HCT116 (cell line): Measurements from ENCODE around the gene XRCC2. TPM values are rescaled to one million over a fixed set of nuclear protein-coding genes. Genes with fewer than 3 reads are reported as not detected.
"Not testable (repeated sequence)": the region's sequence is repeated elsewhere in the genome, so short reads cannot be mapped to it uniquely, and the experiment has no call there.

Experiments
- ATAC-seq: fragments of 200-7000 bp; cut with Tn5 transposase; 2 replicates; pipeline ENCODE4 v1.9.1; 2020; ENCODE audit warnings: mild to moderate bottlenecking, moderate library complexity
- BruUV-seq: library from RNA; stranded (reverse); fragments of 400-500 nt; replicated peaks from 2 replicates; lab custom pipeline; 2021; lab: Mats Ljungman, UMichigan
- CTCF ChIA-PET: fragments of 300-600 bp; sonication (Branson Sonifier 250); formaldehyde crosslinking; loops from one replicate; lab custom pipeline; 2021; ENCODE audit warnings: antibody characterized with exemption; lab: Charles Lee
- POLR2A ChIA-PET: fragments of 300-600, 350-600 bp; sonication (Branson Sonifier 250); formaldehyde crosslinking; loops from one replicate; lab custom pipeline; 2021; ENCODE audit warnings: antibody characterized with exemption; lab: Charles Lee
- RAD21 ChIA-PET, 2 experiments: fragments of 300-600 bp; sonication (Branson Sonifier 250); formaldehyde crosslinking; loops; one replicate each; lab custom pipeline; 2023; ENCODE audit warnings: low total read pairs in 2 of 2; ENCODE audit not compliant: uncharacterized antibody in 2 of 2, unreplicated experiment in 2 of 2, low non-redundant PET in 1 of 2; lab: Charles Lee
- DNase-seq: peaks from one replicate; pipeline ENCODE4 v3.0.0-alpha.2; 2010; ENCODE audit warnings: low read depth, low spot score
- H2AFZ ChIP-seq: fragments of 200-600 bp; shearing (Covaris generic), sonication (generic); 2 replicates; pipeline ENCODE4 v1.6.1; 2017; ENCODE audit warnings: low read depth, mixed run types, mixed read lengths, antibody characterized with exemption, low read length; ENCODE audit not compliant: poor library complexity, severe bottlenecking
- H3K27ac ChIP-seq: 2 replicates; pipeline ENCODE4 v1.5.1; 2012; ENCODE audit warnings: low read depth, low read length
- H3K27me3 ChIP-seq: fragments of 200-600 bp; sonication (generic); 2 replicates; pipeline ENCODE4 v1.6.1; 2016; ENCODE audit warnings: mixed run types, low read length, mixed read lengths; ENCODE audit not compliant: insufficient read depth
- H3K36me3 ChIP-seq, 2 experiments: fragments of 200-500 bp in 1 of 2; fragments of 200-600 bp in 1 of 2; sonication (Bioruptor generic) in 1 of 2; sonication (generic) in 1 of 2; 2 replicates each; pipeline versions ENCODE4 v1.5.1 to v1.6.1; 2014 to 2016; ENCODE audit warnings: low read length in 2 of 2, inconsistent platforms in 1 of 2, mixed read lengths in 1 of 2, mixed run types in 1 of 2; ENCODE audit not compliant: insufficient read depth in 2 of 2, control insufficient read depth in 1 of 2
- H3K4me1 ChIP-seq, 2 experiments: fragments of 200-600 bp in 1 of 2; sonication (generic) in 1 of 2; 2 replicates each; pipeline versions ENCODE4 v1.5.1 to v1.6.1; 2012 to 2017; ENCODE audit warnings: low read length in 2 of 2, inconsistent platforms in 1 of 2, mild to moderate bottlenecking in 1 of 2, mixed read lengths in 1 of 2, mixed run types in 1 of 2, moderate library complexity in 1 of 2; ENCODE audit not compliant: insufficient read depth in 2 of 2, control insufficient read depth in 1 of 2
- H3K4me2 ChIP-seq: fragments of 200-600 bp; sonication (generic); 2 replicates; pipeline ENCODE4 v1.6.1; 2017; ENCODE audit warnings: mixed run types, low read length, mixed read lengths
- H3K4me3 ChIP-seq, 2 experiments: fragments of 200-600 bp in 1 of 2; sonication (generic) in 1 of 2; replicated peaks in 1 of 2; 2 replicates each; pipeline ENCODE4 v1.5.1; 2011 to 2016; ENCODE audit warnings: low read length in 2 of 2, control low read depth in 1 of 2, low read depth in 1 of 2, mild to moderate bottlenecking in 1 of 2, mixed read lengths in 1 of 2, mixed run types in 1 of 2
- H3K79me2 ChIP-seq: fragments of 200-600 bp; sonication (generic); 2 replicates; pipeline ENCODE4 v1.6.1; 2017; ENCODE audit warnings: mild to moderate bottlenecking, mixed run types, low read length, moderate library complexity, mixed read lengths; ENCODE audit not compliant: insufficient read depth
- H3K9ac ChIP-seq: fragments of 200-600 bp; sonication (generic); 2 replicates; pipeline ENCODE4 v1.6.1; 2016; ENCODE audit warnings: low read length, mixed read lengths
- H3K9me2 ChIP-seq: fragments of 200-600 bp; sonication (generic), shearing (Covaris generic); 2 replicates; pipeline ENCODE4 v1.6.1; 2017; ENCODE audit warnings: mixed run types, mild to moderate bottlenecking, moderate library complexity; ENCODE audit not compliant: insufficient read depth
- H3K9me3 ChIP-seq, 2 experiments: fragments of 200-500 bp in 1 of 2; fragments of 200-600 bp in 1 of 2; sonication (Bioruptor generic) in 1 of 2; sonication (generic) in 1 of 2; 2 replicates each; pipeline ENCODE4 v1.6.1; 2014 to 2017; ENCODE audit warnings: low read length in 2 of 2, mixed read lengths in 2 of 2, inconsistent platforms in 1 of 2, low read depth in 1 of 2, mild to moderate bottlenecking in 1 of 2, mixed run types in 1 of 2, moderate library complexity in 1 of 2; ENCODE audit not compliant: control insufficient read depth in 1 of 2, insufficient read depth in 1 of 2
- H4K20me1 ChIP-seq: fragments of 200-600 bp; sonication (generic), shearing (Covaris generic); 2 replicates; pipeline ENCODE4 v1.6.1; 2017; ENCODE audit warnings: mixed run types, mild to moderate bottlenecking, moderate library complexity; ENCODE audit not compliant: insufficient read depth
- CBX3 ChIP-seq: IDR thresholded peaks from 2 replicates; pipeline ENCODE4 v1.6.1; 2012; ENCODE audit warnings: low read depth
- CTCF ChIP-seq, 3 experiments: fragments of 200-600 bp in 1 of 3; sonication (generic) in 1 of 3; IDR thresholded peaks in 2 of 3; conservative IDR thresholded peaks in 1 of 3; 2 replicates each; pipeline ENCODE4 v1.5.1; 2012 to 2017; ENCODE audit warnings: low read depth in 2 of 3, low read length in 2 of 3, antibody characterized with exemption in 1 of 3, borderline replicate concordance in 1 of 3, control low read depth in 1 of 3, mild to moderate bottlenecking in 1 of 3, mixed read lengths in 1 of 3, mixed run types in 1 of 3, moderate library complexity in 1 of 3; ENCODE audit not compliant: insufficient read depth in 1 of 3
- EZH2 ChIP-seq: fragments of 200-600 bp; sonication (generic); IDR thresholded peaks from 2 replicates; pipeline ENCODE4 v1.6.1; 2017; ENCODE audit warnings: antibody characterized with exemption, mixed run types
- EZH2phosphoT487 ChIP-seq: fragments of 200-600 bp; IDR thresholded peaks from 2 replicates; pipeline ENCODE4 v1.6.1; 2018; ENCODE audit warnings: antibody characterized with exemption, borderline replicate concordance
- JUND ChIP-seq: IDR thresholded peaks from 2 replicates; pipeline ENCODE4 v1.6.1; 2012
- SIN3A ChIP-seq: IDR thresholded peaks from 2 replicates; pipeline ENCODE4 v1.6.1; 2012; ENCODE audit warnings: low read depth
- YY1 ChIP-seq: IDR thresholded peaks from 2 replicates; pipeline ENCODE4 v1.6.1; 2011; ENCODE audit warnings: low read length, low read depth, moderate library complexity, mild to moderate bottlenecking; ENCODE audit not compliant: insufficient replicate concordance; ENCODE audit errors: extremely low read depth
- ZFX ChIP-seq: fragments of 450-650 bp; IDR thresholded peaks from 2 replicates; pipeline ENCODE4 v1.6.1; 2017
- ZNF274 ChIP-seq: fragments of 200-500 bp; sonication (Bioruptor generic); IDR thresholded peaks from 2 replicates; pipeline ENCODE4 v1.6.1; 2014; ENCODE audit warnings: mild to moderate bottlenecking, low read depth, low read length, inconsistent platforms
- intact Hi-C: fragments of 100-400 bp; cut with micrococcal nuclease; formaldehyde crosslinking; loops from 2 replicates; pipeline ENCODE4 v1.10.0; 2022
- total RNA-seq: library from RNA; stranded (reverse); gene quantifications from one replicate; pipeline ENCODE4 v1.2.1, GENCODE V29; 2021; ENCODE audit not compliant: unreplicated experiment

XRCC2 gene
- total RNA-seq, 1 experiment from 2014 or later, result 14.8 TPM

- Histone ChIP-seq H3K36me3 (no peaks in the 10 kb centered on the region), H3K27me3 (no peaks in the 10 kb centered on the region), H3K4me2 (no peak overlapping the region), H3K27ac (no peak overlapping the region)
- BruUV-seq, result no TSS peak
- no peak for TF ChIP-seq JUND
- TF ChIP-seq ZFX, result no peak
- no peak for TF ChIP-seq SIN3A
- TF ChIP-seq EZH2, result no peak
- no peak for TF ChIP-seq CTCF (IDR thresholded peaks at IDR 0.05 in 2 of 3, conservative IDR thresholded peaks at IDR 0.05 in 1 of 3; ENCODE audit: borderline replicate concordance in 1 of 3, insufficient read depth in 1 of 3, low read depth in 2 of 3, low read length in 2 of 3)
- no peak for TF ChIP-seq CBX3
- TF ChIP-seq EZH2phosphoT487, result no peak
- no peak for TF ChIP-seq ZNF274
- no peak for TF ChIP-seq YY1
- TF ChIP-seq, all 23 proteins: peak for 0
- DNase-seq (no peak), ATAC-seq (no peak)
- H4K20me1 ChIP-seq, result no peaks in the 10 kb centered on the region
- H3K9me2 ChIP-seq, result no peaks in the 10 kb centered on the region
- POLR2A ChIA-PET, result no interaction called here
- intact Hi-C loops, result no loop called here
- RAD21 ChIA-PET, result no interaction called here
- no peaks in the 10 kb centered on the region for H3K4me1 ChIP-seq
- CTCF ChIA-PET, result no interaction called here
- no peaks in the 10 kb centered on the region for H3K79me2 ChIP-seq
- no peak overlapping the region for H3K4me3 ChIP-seq
- no peaks in the 10 kb centered on the region for H3K9me3 ChIP-seq
- H2AFZ ChIP-seq, result no peak overlapping the region
- no peak overlapping the region for H3K9ac ChIP-seq
These were observed 42.9 kb downstream of the XRCC2 start for GRCh38 chr7:152633072-152633471.

GRCh38 chr7:152628772-152629171 lies 47.2 kb downstream of the XRCC2 start:
- H3K36me3 ChIP-seq, intact Hi-C loops, POLR2A ChIA-PET, DNase-seq, RAD21 ChIA-PET, H3K27ac ChIP-seq, BruUV-seq, H3K27me3 ChIP-seq, CTCF ChIA-PET, H3K79me2 ChIP-seq, H3K9me3 ChIP-seq, H3K4me3 ChIP-seq, H3K9ac ChIP-seq, H3K4me2 ChIP-seq, H4K20me1 ChIP-seq, H3K4me1 ChIP-seq, H2AFZ ChIP-seq, ATAC-seq, H3K9me2 ChIP-seq: not testable (repeated sequence)
